Measurements from ENCODE around the gene OR2L8. TPM values are rescaled to one million over a fixed set of nuclear protein-coding genes. Genes with fewer than 3 reads are reported as not detected.

Gene OR2L8
- total and polyA plus RNA-seq, 2 experiments from 2014 or later, result not detected

GRCh38 chr1:247924868-247925267 is 23.8 kb upstream of the OR2L8 start, which contains the start of gene OR2AJ1 (continued):
- TF ChIP-seq ETS1 (IDR thresholded peaks at IDR 0.05) (no peak), ZNF331 (CRISPR knock-in tag; IDR thresholded peaks at IDR 0.05; ENCODE audit: low read depth) (no peak), EZH2 (IDR thresholded peaks at IDR 0.05; ENCODE audit: low read depth, unreplicated experiment) (no peak)
- TF ChIP-seq, protein P1, sequence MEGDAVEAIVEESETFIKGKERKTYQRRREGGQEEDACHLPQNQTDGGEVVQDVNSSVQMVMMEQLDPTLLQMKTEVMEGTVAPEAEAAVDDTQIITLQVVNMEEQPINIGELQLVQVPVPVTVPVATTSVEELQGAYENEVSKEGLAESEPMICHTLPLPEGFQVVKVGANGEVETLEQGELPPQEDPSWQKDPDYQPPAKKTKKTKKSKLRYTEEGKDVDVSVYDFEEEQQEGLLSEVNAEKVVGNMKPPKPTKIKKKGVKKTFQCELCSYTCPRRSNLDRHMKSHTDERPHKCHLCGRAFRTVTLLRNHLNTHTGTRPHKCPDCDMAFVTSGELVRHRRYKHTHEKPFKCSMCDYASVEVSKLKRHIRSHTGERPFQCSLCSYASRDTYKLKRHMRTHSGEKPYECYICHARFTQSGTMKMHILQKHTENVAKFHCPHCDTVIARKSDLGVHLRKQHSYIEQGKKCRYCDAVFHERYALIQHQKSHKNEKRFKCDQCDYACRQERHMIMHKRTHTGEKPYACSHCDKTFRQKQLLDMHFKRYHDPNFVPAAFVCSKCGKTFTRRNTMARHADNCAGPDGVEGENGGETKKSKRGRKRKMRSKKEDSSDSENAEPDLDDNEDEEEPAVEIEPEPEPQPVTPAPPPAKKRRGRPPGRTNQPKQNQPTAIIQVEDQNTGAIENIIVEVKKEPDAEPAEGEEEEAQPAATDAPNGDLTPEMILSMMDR (conservative IDR thresholded peaks at IDR 0.05; ENCODE audit: low read depth in 2 of 2), result no peak

- ATAC-seq (no peak), DNase-seq (ENCODE audit: low spot score) (no peak)
- H3K4me2 ChIP-seq, result no peak overlapping the region
- no peak overlapping the region for H3K27ac ChIP-seq (ENCODE audit: low read depth)
- Mint-ChIP-seq H3K36me3 (ENCODE audit: low read depth) (peaks cover 18% of the 10 kb centered on the region), H3K4me1 (no peaks in the 10 kb centered on the region), H3K27me3 (ENCODE audit: insufficient read depth, low read depth, poor library complexity) (peaks cover 3% of the 10 kb centered on the region), H3K27ac (no peak overlapping the region), H3K4me3 (no peak overlapping the region), H3K9me3 (peaks cover 69% of the 10 kb centered on the region)
- no peaks in the 10 kb centered on the region for H3K9me2 ChIP-seq (ENCODE audit: insufficient read depth)
- H3F3A ChIP-seq (replicated peaks; ENCODE audit: low read depth), result no peaks in the 10 kb centered on the region
- no peaks in the 10 kb centered on the region for H4K20me1 ChIP-seq (replicated peaks; ENCODE audit: insufficient read depth)
- H3K79me2 ChIP-seq (replicated peaks; ENCODE audit: insufficient read depth), result no peaks in the 10 kb centered on the region
- no peak for TF ChIP-seq ZNF114 (CRISPR knock-in tag; IDR thresholded peaks at IDR 0.05)
- TF ChIP-seq, protein P2, sequence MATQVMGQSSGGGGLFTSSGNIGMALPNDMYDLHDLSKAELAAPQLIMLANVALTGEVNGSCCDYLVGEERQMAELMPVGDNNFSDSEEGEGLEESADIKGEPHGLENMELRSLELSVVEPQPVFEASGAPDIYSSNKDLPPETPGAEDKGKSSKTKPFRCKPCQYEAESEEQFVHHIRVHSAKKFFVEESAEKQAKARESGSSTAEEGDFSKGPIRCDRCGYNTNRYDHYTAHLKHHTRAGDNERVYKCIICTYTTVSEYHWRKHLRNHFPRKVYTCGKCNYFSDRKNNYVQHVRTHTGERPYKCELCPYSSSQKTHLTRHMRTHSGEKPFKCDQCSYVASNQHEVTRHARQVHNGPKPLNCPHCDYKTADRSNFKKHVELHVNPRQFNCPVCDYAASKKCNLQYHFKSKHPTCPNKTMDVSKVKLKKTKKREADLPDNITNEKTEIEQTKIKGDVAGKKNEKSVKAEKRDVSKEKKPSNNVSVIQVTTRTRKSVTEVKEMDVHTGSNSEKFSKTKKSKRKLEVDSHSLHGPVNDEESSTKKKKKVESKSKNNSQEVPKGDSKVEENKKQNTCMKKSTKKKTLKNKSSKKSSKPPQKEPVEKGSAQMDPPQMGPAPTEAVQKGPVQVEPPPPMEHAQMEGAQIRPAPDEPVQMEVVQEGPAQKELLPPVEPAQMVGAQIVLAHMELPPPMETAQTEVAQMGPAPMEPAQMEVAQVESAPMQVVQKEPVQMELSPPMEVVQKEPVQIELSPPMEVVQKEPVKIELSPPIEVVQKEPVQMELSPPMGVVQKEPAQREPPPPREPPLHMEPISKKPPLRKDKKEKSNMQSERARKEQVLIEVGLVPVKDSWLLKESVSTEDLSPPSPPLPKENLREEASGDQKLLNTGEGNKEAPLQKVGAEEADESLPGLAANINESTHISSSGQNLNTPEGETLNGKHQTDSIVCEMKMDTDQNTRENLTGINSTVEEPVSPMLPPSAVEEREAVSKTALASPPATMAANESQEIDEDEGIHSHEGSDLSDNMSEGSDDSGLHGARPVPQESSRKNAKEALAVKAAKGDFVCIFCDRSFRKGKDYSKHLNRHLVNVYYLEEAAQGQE (IDR thresholded peaks at IDR 0.05; ENCODE audit: unreplicated experiment), result no peak
- no peaks in the 10 kb centered on the region for H3K4me1 ChIP-seq (ENCODE audit: insufficient read depth)
- no peaks in the 10 kb centered on the region for H3K27me3 ChIP-seq (ENCODE audit: insufficient read depth)
- no peak overlapping the region for H3K4me3 ChIP-seq
- no peaks in the 10 kb centered on the region for H3K36me3 ChIP-seq (ENCODE audit: insufficient read depth)
- no peak overlapping the region for H2AFZ ChIP-seq
Measured at GRCh38 chr1:247933989-247934388, 14.7 kb upstream of the OR2L8 start.

DNA sequence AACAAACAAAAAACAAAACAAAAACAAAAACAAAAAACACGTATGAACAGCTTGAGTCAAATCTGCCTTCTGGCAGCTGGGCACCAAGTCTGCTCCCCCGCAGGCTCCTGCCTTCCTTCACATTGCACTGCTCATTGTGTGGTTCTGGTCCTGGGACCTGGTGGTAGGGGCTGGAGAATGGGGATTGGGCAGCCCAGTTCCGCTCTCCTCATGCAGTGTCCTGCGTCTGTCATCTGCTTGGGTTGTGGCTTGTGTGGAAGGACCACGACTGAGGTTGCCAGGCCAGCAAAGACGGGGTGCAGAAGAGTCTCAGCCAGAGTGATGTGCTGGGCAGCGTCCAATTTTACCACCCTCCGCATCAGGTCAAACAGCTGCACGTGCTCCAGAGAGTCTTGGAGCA is 12.9 kb upstream of the OR2L8 start:
- Mint-ChIP-seq H3K4me1 (no peaks in the 10 kb centered on the region), H3K27me3 (ENCODE audit: insufficient read depth, low read depth, poor library complexity) (peaks cover 3% of the 10 kb centered on the region), H3K27ac (no peak overlapping the region), H3K9me3 (peaks cover 65% of the 10 kb centered on the region), H3K4me3 (no peak overlapping the region), H3K36me3 (ENCODE audit: low read depth) (peaks cover 18% of the 10 kb centered on the region)
- ATAC-seq, result no peak
- Histone ChIP-seq H3K4me1 (ENCODE audit: insufficient read depth) (no peaks in the 10 kb centered on the region), H3K79me2 (replicated peaks; ENCODE audit: insufficient read depth) (no peaks in the 10 kb centered on the region), H3F3A (replicated peaks; ENCODE audit: low read depth) (no peaks in the 10 kb centered on the region), H3K4me3 (no peak overlapping the region), H4K20me1 (replicated peaks; ENCODE audit: insufficient read depth) (no peaks in the 10 kb centered on the region), H3K27ac (ENCODE audit: low read depth) (no peak overlapping the region), H3K27me3 (ENCODE audit: insufficient read depth) (no peaks in the 10 kb centered on the region), H3K36me3 (ENCODE audit: insufficient read depth) (no peaks in the 10 kb centered on the region), H2AFZ (no peak overlapping the region), H3K9me2 (ENCODE audit: insufficient read depth) (no peaks in the 10 kb centered on the region), H3K4me2 (no peak overlapping the region)
- DNase-seq (ENCODE audit: low spot score), result no peak
- no peak for TF ChIP-seq ETS1 (IDR thresholded peaks at IDR 0.05)
- TF ChIP-seq, protein P2 (IDR thresholded peaks at IDR 0.05; ENCODE audit: unreplicated experiment), result no peak
- TF ChIP-seq STAT1 (IDR thresholded peaks at IDR 0.05; ENCODE audit: unreplicated experiment), result no peak
